ENCODE data around the gene JAKMIP1.

The JAKMIP1 gene

DNA sequence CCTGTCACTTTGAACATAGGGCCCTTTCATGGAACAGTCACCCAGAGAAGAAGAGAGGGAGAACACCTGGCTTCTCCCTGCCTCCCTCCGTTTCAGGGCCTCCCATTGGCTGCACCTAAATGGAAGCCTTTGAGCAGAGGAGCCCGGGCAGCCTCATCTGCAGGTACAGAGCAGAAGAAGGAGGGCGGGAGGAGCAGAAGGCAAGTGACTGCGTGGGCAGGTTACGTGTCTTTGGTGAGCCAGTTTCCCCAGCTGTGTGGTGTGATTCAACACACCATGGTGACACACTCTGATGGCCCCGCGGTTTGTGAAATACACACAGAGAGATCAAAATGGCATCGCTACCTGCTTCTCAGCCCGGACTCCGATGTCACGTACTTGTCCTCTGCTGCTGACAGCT lies 182.5 kb downstream of the JAKMIP1 start:
- no peak for TF ChIP-seq EGR1 (IDR thresholded peaks at IDR 0.05)
- no peak for TF ChIP-seq TEAD4 (IDR thresholded peaks at IDR 0.05)
- TF ChIP-seq, protein P1, sequence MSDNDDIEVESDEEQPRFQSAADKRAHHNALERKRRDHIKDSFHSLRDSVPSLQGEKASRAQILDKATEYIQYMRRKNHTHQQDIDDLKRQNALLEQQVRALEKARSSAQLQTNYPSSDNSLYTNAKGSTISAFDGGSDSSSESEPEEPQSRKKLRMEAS (IDR thresholded peaks at IDR 0.05), result no peak
- TF ChIP-seq, protein P2, sequence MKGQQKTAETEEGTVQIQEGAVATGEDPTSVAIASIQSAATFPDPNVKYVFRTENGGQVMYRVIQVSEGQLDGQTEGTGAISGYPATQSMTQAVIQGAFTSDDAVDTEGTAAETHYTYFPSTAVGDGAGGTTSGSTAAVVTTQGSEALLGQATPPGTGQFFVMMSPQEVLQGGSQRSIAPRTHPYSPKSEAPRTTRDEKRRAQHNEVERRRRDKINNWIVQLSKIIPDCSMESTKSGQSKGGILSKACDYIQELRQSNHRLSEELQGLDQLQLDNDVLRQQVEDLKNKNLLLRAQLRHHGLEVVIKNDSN (IDR thresholded peaks at IDR 0.05), result no peak
- no peak for TF ChIP-seq NFIC (IDR thresholded peaks at IDR 0.05)
- TF ChIP-seq CEBPB (IDR thresholded peaks at IDR 0.05), result no peak
- TF ChIP-seq YY1 (IDR thresholded peaks at IDR 0.05; ENCODE audit: low read depth), result no peak
- no peak for TF ChIP-seq TAF1 (IDR thresholded peaks at IDR 0.05; ENCODE audit: low read depth)
- TF ChIP-seq REST (IDR thresholded peaks at IDR 0.05; ENCODE audit: low read depth), result no peak
- no peak for TF ChIP-seq EP300 (IDR thresholded peaks at IDR 0.05; ENCODE audit: borderline replicate concordance)
- no peak for TF ChIP-seq FOXM1 (IDR thresholded peaks at IDR 0.05; ENCODE audit: borderline replicate concordance, low read depth)
- TF ChIP-seq TCF12 (IDR thresholded peaks at IDR 0.05; ENCODE audit: low read depth), result no peak
- TF ChIP-seq RAD21 (IDR thresholded peaks at IDR 0.05; ENCODE audit: low read depth), result no peak
- TF ChIP-seq CREB1 (IDR thresholded peaks at IDR 0.05; ENCODE audit: low read depth), result no peak
- TF ChIP-seq ZBTB7A (IDR thresholded peaks at IDR 0.05; ENCODE audit: low read depth), result no peak

DNA sequence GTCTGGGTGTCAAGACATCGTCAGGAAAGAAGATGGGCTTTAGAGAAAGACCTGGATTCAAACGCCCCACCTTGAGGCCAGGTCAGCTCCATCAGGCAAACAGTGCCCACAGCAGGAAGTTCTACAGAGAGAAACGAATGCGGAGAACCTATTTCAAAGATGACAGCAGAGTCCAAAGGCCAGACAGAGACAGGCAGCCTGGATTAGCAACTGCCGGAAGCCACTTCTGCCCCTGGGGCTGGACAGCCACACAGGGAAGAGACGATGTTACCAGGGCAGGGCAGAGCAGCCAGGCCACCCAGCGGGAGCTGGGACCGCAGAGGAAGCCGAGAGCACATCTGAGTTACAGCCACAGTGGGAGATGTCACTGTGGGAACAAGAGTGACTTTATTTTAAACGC lies 183.3 kb downstream of the JAKMIP1 start:
- no peak for TF ChIP-seq NFIC (IDR thresholded peaks at IDR 0.05)
- TF ChIP-seq CEBPB (IDR thresholded peaks at IDR 0.05), result no peak
- no peak for TF ChIP-seq YY1 (IDR thresholded peaks at IDR 0.05; ENCODE audit: low read depth)
- no peak for TF ChIP-seq CREB1 (IDR thresholded peaks at IDR 0.05; ENCODE audit: low read depth)
- TF ChIP-seq TCF12 (IDR thresholded peaks at IDR 0.05; ENCODE audit: low read depth), result no peak
- TF ChIP-seq ZBTB7A (IDR thresholded peaks at IDR 0.05; ENCODE audit: low read depth), result no peak
- TF ChIP-seq RAD21 (IDR thresholded peaks at IDR 0.05; ENCODE audit: low read depth), result no peak
- TF ChIP-seq EP300 (IDR thresholded peaks at IDR 0.05; ENCODE audit: borderline replicate concordance), result no peak
- no peak for TF ChIP-seq TEAD4 (IDR thresholded peaks at IDR 0.05)
- no peak for TF ChIP-seq EGR1 (IDR thresholded peaks at IDR 0.05)
- TF ChIP-seq, protein P2 (IDR thresholded peaks at IDR 0.05), result no peak
- TF ChIP-seq REST (IDR thresholded peaks at IDR 0.05; ENCODE audit: low read depth), result no peak
- TF ChIP-seq, protein P1 (IDR thresholded peaks at IDR 0.05), result no peak
- TF ChIP-seq FOXM1 (IDR thresholded peaks at IDR 0.05; ENCODE audit: borderline replicate concordance, low read depth), result no peak
- no peak for TF ChIP-seq TAF1 (IDR thresholded peaks at IDR 0.05; ENCODE audit: low read depth)

GRCh38 chr4:6013564-6013963 lies 186.8 kb downstream of the JAKMIP1 start:
- TF ChIP-seq, protein P2 (IDR thresholded peaks at IDR 0.05), result no peak
- no peak for TF ChIP-seq TEAD4 (IDR thresholded peaks at IDR 0.05)
- no peak for TF ChIP-seq YY1 (IDR thresholded peaks at IDR 0.05; ENCODE audit: low read depth)
- TF ChIP-seq CREB1 (IDR thresholded peaks at IDR 0.05; ENCODE audit: low read depth), result no peak
- TF ChIP-seq NFIC (IDR thresholded peaks at IDR 0.05), result no peak
- TF ChIP-seq TCF12 (IDR thresholded peaks at IDR 0.05; ENCODE audit: low read depth), result no peak
- TF ChIP-seq TAF1 (IDR thresholded peaks at IDR 0.05; ENCODE audit: low read depth), result no peak
- TF ChIP-seq CEBPB (IDR thresholded peaks at IDR 0.05), result no peak
- no peak for TF ChIP-seq REST (IDR thresholded peaks at IDR 0.05; ENCODE audit: low read depth)
- no peak for TF ChIP-seq EGR1 (IDR thresholded peaks at IDR 0.05)
- TF ChIP-seq EP300 (IDR thresholded peaks at IDR 0.05; ENCODE audit: borderline replicate concordance), result no peak
- no peak for TF ChIP-seq ZBTB7A (IDR thresholded peaks at IDR 0.05; ENCODE audit: low read depth)

- TF ChIP-seq EGR1 (IDR thresholded peaks at IDR 0.05) (no peak), NFIC (IDR thresholded peaks at IDR 0.05) (no peak), CREB1 (IDR thresholded peaks at IDR 0.05; ENCODE audit: low read depth) (no peak), FOXM1 (IDR thresholded peaks at IDR 0.05; ENCODE audit: borderline replicate concordance, low read depth) (no peak), RAD21 (IDR thresholded peaks at IDR 0.05; ENCODE audit: low read depth) (no peak), TEAD4 (IDR thresholded peaks at IDR 0.05) (no peak), YY1 (IDR thresholded peaks at IDR 0.05; ENCODE audit: low read depth) (no peak), ZBTB7A (IDR thresholded peaks at IDR 0.05; ENCODE audit: low read depth) (no peak), CEBPB (IDR thresholded peaks at IDR 0.05) (no peak), REST (IDR thresholded peaks at IDR 0.05; ENCODE audit: low read depth) (no peak), TCF12 (IDR thresholded peaks at IDR 0.05; ENCODE audit: low read depth) (no peak), TAF1 (IDR thresholded peaks at IDR 0.05; ENCODE audit: low read depth) (no peak), EP300 (IDR thresholded peaks at IDR 0.05; ENCODE audit: borderline replicate concordance) (no peak)
- TF ChIP-seq, protein P2 (IDR thresholded peaks at IDR 0.05), result no peak
- TF ChIP-seq, protein P1 (IDR thresholded peaks at IDR 0.05), result no peak
Measured at GRCh38 chr4:6012200-6012599, 188.1 kb downstream of the JAKMIP1 start.
